GM12872 (cell line): ENCODE data around the gene SRMS.

Source experiments
- CTCF ChIP-seq: IDR thresholded peaks from 3 replicates; pipeline ENCODE4 v1.5.1; 2011; ENCODE audit warnings: low read depth, mild to moderate bottlenecking, low read length, moderate library complexity; ENCODE audit not compliant: insufficient read depth

SRMS gene

GRCh38 chr20:63554361-63555278, 7.1 kb upstream of the SRMS start:
- TF ChIP-seq CTCF, result no peak

- TF ChIP-seq CTCF, result no peak
Observed at GRCh38 chr20:63553933-63554290, 6.4 kb upstream of the SRMS start, which contains the start of gene FNDC11. Gene FNDC11, plus strand, starts transcription at chr20:63554159. Its CDS starts 1,505 bp downstream, at chr20:63555664.

- no peak for TF ChIP-seq CTCF
Observed at GRCh38 chr20:63553251-63553932, 5.8 kb upstream of the SRMS start.

- TF ChIP-seq CTCF, result no peak
Observed at GRCh38 chr20:63552481-63553249, 5.1 kb upstream of the SRMS start.

GRCh38 chr20:63551068-63551467, 3.5 kb upstream of the SRMS start:
- TF ChIP-seq CTCF, result no peak

- no peak for TF ChIP-seq CTCF
Observed at GRCh38 chr20:63549679-63550282, 2.2 kb upstream of the SRMS start.

- TF ChIP-seq CTCF, result no peak
Observed at GRCh38 chr20:63549019-63549418, 1.5 kb upstream of the SRMS start.
